RPMI8226 (cell line): Measurements from ENCODE around the gene BATF2.
"Not testable (repeated sequence)": the region's sequence is repeated elsewhere in the genome, so short reads cannot be mapped to it uniquely, and the experiment has no call there.

Experiments used
- DNase-seq: peaks from one replicate; pipeline ENCODE4 v3.0.0-alpha.2; 2015

Gene BATF2

DNA sequence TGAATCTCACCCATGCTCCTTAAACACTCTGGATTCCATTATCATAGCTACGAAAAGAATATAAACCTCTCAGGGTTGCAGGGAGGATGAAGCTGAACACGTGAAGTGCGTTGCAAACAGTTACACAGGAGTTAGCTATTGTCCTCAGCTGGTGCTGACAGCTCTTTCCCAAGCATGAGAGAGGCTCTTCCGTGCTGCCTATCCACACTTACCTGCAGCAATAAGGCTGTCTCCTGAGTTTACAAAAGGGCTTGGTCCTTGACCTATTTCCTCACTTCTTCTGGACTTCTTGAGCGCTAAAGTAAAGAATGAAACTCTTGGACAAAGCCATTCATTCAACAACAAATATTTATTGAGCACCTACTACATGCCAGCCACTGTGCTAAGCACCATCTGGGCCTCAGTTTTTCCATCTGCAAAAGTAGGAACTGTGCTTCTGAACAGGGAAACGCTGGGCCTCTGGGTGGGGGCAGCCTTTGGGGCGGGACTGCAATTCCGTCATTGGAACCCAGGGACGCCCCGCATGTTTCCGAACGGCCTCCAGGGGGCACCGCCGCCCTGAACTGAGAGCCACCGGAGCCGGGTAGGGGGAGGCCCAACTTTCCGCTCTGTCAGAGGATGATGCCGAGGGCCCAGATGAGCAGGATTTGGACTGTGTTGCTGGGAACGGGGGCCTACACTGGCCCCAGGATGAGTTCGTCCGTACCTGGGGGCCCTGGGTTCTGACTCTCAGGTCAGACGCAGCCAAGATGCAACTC is 16.5 kb upstream of the BATF2 start:
- DNase-seq: peak; percentile 94

DNA sequence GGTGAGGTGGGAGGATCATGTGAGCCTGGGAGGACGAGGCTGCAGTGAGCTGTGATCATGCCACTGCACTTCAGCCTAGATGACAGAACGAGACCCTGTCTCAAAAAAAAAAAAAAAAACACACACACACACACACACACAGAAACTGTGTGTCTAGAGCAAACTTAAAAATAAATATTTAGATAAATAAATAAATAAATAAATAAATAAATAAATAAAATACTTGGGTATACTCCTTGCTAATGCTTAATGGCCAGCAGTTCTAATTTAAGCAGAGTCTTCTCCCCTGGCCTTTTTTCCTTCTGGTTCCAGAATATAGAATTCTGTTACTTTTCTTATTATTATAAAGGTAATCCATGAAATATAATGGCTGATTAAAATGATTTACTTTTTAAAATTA is 12.1 kb upstream of the BATF2 start:
- DNase-seq: no peak

DNA sequence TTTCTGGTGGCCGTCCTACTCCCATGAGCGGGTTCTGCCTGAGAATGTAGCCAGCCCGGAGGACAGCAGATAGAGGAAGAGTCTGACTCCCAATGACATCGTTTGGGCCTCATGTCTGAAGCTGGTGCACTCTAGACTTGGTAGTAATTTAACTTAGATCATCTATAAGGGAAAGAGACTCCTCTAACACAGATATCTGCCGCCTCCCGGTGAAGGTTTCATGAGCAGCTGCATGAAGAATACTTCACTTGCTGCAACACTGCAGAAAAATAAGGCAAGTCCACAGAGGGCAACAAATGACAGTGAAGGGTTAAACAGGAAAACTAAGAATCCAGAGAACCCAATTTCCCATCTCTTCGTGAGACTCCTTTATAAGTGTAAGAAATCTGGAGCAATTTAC is 11.2 kb upstream of the BATF2 start:
- DNase-seq: no peak

DNA sequence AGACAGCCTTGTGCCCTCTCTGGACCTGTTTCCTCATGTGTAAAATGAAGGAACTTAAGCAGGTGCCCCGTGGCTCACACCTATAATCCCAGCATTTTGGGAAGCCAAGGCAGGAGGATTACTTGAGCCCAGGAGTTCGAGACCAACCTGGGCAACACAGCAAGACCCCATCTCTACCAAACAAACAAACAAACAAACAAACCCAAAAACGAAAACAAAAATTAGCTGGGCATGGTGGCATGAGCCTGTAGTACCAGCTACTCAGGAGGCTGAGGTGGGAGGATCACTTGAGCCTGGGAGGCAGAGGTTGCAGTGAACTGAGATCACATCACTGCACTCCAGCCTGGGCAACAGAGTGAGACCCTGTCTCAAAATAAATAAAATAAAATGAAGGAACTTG is 7.2 kb upstream of the BATF2 start:
- not testable (repeated sequence) for DNase-seq

DNA sequence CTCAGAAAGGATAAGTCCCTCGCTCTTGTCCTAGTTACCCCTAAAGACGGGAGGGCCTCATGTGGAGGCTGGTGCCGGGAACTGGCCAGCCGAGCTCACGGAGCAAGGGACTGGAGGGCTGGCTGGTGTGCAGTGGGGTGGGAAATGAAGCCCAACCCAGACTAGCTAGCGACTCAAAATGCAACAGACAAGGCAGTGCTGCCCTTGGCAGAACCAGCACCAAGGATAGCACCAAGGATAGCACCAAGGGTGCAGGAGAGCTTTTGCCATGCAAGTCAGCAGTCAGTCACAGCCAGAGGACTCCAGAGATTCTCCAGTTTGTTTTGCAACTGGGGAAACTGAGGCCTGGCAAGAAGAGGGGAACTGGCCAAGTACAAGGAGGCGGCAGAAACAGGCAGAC is 6.5 kb upstream of the BATF2 start:
- DNase-seq: no peak

DNA sequence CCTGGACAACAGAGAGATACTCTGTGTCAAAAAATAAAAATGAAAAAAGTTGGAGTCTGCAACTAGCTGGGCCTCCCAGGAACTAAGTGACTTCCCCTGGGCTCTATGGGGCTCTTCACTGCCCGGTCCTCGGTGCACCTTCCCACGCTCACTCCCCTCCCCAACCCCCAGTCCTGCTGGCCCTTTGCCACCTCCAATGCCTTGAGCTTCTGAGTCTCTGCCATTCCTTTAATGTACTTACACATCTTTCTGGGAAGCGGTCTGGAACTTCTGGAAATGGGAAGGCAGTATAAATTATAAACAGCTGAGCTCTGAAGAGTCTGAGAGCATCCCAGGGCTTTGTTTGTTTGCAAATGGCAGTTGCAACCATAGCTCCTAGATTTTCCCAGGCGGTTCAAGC is 5.9 kb upstream of the BATF2 start:
- DNase-seq: no peak

DNA sequence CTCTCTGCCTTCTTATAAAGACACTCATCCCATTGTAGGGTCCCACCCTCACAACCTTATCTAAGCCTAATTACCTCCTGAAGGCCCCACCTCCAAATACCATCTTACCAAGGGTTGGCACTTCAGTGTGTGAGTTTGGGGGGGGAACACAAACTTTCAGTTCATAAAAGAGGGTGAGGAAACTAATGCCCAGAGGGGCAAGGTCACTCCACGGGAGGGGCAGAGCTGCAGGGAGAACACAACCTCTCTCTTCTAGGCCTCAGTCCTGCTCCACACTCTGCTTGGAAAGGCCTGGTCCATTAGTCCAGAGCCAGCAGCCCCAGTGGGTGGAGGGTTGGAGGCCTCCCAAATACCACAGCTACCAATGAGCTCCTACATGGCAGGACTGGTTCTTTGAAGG is 2.7 kb upstream of the BATF2 start:
- no peak for DNase-seq

DNA sequence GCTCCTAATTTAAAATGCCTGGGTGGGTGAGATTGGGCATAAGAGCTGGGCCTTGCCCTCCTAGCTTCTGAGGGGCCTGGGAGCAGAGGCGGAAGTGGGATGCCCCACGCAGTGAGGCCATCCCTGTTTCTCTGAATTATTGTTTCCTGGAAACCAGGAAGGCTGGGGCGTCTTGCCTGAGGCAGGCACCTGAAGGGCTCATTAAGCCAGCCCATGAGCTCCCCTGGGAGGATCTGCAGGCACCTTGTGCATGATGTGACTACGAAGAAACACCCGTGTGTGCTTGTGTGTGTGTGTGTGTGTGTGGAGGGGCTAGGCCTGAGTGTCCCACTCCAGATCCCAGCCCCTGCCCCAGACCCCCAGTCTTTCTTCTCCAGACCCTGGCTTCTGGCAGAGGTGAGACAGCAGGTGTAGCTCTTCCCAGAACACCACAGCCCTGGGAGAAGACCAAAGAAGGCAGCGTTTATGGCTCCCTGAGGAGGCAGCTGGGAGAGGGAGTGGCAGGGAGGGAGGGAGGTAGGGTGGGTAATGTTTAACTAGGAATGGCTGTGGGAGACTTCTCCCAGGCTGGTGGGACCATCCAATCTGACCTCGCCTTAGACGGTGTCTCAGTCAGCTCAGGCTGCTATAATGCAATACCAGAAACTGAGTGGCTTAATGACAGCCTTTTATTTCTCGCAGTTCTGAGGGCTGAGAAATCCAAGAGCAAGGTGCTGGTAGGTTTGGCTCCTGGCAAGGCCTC is 2.1 kb upstream of the BATF2 start:
- no peak for DNase-seq

DNA sequence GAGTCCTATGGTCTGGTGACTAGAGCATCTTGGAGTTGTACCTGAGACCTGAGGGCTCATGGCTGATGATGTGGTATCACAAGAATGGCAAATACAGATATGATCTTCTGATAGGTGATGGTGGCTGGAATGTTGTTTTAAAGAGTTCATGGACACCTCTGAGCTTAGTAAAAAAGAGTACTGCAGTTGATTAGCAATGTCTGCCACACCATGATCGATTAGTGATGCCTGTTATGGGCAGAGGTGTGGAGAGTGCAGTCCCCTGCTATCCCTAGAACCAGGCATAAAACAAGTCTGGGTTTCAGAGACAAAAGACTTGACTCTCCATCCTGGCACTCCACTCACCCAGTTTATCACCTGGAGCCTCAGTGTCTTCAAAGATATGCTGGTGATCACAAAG is 1.4 kb upstream of the BATF2 start:
- DNase-seq: no peak

DNA sequence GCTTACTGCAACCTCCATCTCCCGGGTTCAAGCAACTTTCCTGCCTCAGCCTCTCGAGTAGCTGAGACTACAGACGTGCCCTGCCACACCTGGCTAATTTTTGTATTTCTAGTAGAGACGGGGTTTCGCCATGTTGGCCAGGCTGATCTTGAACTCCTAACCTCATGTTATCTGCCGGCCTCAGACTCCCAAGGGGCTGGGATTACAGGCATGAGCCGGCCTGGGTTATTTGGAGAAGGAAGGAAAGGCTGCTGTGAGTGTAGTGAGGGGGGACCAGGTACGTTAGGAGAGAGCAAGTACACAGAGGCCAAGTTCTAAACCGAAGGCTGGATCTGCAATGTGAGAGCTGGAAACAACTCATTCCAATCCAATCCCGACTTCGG is 453 bp downstream of the BATF2 start:
- DNase-seq: no peak

DNA sequence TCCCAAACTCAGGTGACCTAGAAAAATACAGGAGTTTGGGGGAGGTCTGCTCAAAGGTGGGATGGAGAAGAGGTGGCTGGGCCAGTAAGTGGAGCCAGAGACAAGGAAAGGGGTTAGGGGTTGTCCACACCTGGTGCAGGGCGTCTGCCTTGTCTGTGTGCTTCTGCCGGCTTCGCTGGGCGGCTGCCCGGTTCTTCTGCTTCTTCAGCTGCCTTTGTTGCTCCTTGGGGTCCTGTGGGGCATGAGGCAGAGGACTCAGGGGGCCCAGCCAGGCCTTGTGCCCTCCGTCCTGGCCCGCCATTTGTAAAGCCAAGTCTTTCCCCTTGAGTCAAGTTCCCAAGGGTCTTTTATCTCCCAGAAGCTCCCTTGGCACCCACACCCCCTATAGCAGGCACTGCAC is 2.5 kb downstream of the BATF2 start:
- no peak for DNase-seq

DNA sequence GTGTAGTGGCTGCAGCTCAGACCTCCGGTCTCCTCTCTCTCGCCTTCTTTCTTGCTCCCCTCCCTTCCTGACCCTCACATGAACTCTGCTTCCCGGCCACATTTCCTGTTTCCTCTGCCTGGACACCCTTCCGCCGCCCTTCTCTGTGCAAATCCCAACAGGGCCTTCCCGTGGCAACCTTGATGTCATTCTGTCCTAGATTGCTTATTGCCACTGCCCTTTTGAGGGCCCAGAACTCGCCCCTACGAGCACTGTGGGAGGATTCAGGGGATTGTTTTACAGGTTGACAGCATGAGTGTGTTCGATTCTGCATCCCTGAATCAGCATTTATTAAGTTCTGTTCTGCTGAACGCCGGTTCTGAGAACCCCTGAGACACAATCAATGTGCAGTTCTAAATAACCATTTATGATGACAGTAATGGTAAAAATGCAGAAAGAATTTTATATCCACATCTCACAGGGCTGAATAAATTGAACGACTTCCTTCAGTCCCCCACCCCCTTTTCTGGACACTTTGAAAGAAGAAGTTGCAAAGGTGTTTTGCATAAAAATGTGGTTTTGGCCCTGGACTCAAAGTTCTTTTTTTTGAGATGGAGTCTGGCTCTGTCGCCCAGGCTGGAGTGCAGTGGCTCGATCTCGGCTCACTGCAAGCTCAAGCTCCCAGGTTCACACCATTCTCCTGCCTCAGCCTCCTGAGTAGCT is 6.4 kb downstream of the BATF2 start:
- DNase-seq: peak; percentile 27

DNA sequence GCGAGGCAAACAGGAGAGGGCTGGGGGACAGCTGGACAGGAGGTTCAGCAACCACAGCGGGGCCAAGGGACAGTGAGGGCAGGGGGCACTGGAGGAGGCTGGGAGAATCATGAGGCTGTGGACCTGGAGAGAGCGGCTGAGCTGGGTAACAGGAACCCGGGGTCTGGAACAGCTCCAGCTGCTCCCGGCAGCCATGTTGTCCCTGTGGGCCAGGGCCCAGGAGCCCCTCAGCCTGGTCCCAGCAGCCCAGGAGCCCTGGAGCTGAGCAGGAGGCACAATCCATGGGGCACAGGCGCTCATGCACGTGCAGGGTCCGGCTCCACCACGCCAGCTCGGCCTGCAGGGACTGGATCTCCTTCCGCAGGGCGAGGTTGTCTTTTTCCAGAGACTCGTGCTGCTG is 7.4 kb downstream of the BATF2 start:
- DNase-seq: no peak

DNA sequence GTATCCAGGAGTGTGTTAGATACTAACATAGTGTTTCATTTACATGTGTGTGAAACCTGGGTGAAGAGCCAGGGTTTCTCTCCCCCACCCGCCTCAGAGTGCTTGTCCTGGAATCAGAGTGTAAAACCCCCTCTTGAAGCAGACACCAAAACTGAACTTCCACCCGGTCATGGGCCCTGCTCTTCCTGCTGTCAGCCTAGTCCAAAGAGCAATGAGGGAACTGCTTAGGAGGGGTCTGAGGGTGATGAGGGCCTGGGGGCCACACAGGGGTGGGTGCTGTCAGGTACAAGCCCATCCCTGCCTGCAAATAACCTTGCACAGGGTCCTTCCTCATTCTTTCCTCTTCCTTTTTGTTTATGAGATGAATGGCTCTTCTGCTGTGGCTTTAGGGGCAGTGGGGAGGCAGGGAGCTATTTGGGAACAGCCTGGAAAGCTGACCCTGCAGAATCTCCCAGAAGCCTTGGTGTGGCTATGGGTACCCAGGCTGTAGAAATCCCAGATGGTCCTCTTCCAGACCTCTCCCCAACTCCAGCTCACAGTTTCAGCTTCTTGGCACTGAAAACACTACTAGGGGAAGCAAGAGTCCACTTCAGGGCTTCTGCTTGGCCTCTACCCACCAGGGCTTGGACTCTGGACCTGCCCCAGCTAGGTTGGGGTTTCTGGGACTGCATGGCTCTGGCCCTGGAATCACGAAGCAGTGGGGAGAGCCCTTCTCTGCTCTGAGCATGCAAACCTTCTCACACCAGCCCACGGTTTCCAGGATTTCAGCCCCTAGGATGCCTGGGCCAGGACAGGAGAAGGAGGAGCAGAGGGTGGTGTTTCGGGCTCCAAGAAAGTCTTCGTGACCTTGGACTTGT is 8.5 kb downstream of the BATF2 start:
- no peak for DNase-seq

DNA sequence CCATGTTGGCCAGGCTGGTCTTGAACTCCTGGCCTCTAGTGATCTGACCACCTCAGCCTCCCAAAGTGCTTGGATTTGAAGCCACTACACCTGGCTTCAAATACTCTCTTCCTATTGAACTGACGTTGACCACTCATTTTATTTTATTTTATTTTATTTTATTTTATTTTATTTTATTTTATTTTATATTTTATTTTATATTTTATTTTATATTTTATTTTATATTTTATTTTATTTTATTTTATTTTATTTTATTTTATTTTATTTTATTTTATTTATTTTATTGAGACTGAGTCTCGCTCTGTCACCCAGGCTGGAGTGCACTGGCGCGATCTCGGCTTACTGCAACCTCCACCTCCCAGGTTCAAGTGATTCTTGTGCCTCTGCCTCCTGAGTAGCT is 13.4 kb downstream of the BATF2 start:
- DNase-seq: not testable (repeated sequence)

DNA sequence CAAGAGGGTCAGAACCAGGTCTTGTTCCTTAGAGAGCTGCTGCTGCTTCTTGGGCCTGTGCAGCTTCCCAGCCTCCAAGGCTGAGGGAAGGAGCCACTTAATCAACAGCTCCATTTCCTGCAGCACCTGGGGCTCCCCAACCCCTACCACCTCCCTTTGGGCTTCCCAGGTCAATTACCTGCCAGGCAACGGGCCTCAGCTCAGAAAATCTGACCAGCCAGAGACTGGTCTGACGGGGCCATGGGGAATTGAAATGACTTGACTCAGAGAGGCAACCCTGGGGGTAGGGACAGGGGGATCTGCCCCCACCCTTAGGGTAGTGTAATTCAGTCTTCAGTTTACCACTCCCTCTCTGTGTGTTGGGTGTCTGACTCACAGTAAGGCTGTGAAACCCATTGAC is 20.1 kb downstream of the BATF2 start:
- DNase-seq: no peak

DNA sequence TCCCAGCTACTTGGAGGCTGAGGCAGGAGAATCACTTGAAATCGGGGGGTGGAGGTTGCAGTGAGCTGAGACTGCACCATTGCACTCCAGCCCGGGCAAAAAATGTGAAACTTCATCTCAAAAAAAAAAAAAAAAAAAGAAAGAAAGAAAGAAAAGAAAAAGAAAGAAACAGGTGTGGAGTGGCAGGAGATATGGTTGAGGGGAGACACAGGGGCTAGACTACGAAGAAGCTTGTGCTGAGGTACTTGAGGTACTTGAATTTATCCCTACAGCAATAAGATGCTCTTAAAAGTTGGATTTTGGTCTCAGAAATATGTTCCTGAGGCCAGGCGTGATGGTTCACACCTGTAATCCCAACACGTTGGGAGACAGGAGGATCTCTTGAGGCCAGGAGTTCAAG is 22.6 kb downstream of the BATF2 start:
- DNase-seq: no peak

DNA sequence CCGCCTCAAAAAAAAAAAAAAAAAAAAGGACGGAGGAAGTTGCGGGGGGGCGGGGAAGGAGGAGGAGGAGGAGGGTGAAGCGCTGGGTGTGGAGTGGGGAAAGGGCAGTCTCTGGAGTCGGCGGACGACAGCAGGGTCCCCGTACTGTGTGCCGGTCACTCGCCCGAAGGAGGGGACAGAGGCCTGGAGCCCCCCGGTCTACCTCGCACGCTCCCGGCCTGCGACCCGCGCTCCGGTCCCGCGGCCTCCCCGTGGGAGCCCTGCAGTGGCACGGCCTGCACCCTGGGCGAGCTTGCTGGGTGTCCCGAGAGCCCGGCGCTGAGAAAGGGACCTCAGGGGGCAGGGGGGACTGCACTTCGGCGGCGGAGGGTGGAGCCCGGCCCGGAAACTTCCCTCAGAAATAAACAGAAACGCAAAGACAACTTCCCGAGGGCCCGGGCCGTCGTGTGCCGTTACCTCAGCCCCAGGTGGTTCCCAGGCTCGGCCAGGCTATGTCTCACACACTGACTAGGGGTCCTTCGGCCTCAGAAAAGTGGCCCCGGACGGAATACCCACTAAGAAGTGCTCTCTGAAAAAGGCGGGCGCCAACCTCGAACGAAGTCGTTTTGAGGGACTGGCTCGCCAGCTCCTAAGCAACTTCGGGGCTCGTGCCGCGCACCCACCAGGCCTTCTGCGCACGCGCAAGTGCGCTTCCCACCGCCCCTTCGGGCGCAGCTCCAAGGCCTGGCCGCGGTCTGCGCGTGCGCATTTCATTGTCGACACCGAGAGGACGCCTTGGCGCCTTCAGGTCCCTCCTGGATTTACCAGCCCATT is 25.1 kb downstream of the BATF2 start, which contains the start of gene MAJIN:
Gene MAJIN (minus strand): TSS at position 688 of the 813 bp plus-strand sequence. CDS start 12,703 bp downstream, outside the sequence.
- DNase-seq: peak; percentile 82

DNA sequence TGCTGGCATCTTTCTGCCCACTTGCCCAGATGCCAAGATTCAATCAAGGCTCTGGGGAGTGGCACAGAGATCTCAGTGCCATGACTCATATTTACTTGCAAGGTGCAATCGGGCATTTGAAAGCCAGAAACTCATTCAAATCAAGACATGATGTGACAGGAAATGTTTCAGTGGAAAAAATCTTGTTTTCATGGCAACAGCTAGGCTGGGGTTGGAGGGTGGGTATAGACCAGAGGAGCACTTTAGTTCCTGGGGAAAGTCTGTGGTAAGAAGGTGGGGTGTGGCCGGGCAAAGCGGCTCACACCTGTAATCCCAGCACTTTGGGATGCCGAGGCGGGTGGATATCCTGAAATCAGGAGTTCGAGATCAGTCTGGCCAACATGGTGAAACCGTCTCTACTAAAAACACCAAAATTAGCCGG is 26.0 kb downstream of the BATF2 start:
- peak; percentile 25 for DNase-seq

DNA sequence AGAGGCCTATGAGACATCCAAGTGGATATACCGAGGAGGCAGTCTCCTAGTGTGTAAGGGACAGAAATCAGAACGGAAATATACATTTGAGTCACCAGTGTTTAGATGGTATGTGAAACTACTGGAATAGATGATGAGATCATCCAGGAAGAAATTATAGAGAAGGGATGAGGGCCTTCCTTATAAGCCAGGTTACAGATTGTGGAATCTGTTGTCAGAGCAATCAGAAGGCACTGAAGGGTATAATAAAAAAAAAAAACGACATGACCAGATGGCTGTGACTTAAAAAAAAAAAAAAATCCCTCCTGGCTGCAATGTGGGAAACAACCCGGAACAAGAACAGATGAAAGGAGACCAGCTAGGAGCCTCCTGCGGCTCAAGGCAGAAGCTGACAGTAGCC is 27.6 kb downstream of the BATF2 start:
- DNase-seq: no peak

DNA sequence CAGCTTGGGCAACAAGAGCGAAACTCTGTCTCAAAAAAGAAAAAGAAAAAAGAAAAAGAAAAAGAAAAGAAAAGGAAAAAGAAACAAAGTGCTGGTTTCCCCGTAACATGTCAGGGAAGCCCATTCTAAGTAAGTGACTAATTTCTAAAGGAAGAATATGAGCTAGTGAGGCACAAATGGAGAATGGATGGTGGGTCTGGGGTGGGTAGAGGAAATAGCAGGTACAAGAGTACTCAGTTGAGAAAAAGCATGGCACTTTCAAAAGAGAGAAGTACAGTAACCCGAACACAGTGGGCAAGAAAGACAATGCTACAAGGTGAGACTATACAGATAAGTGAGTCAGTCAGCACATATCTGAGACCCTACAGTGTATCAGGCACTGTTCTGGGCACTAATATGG is 29.4 kb downstream of the BATF2 start:
- no peak for DNase-seq

DNA sequence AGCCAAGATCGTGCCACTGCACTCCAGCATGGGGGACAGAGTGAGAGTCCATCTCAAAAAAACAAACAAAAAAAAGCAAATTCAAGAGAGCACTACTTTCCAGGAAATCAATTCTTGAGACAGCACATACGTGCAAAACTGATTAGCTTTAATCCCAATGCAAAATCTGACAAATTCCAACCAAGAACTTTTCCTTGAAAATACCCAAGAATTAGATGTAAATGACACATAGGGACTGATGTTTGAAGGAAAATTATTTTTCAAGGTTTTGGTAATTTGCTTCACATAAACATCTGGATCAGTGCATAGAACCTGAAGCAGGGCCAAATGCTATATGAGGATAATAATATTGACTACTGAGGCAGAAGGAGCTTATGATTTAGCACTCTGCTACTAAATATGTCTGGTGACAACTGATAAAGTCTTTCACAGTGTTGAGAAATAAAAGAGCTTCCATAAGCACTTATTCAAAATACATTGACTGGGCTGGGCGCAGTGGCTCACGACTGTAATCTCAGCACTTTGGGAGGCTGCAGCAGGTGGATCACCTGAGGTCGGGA is 33.6 kb downstream of the BATF2 start:
- no peak for DNase-seq
